Lower lobe of right lung (tissue), 2 donors: ENCODE measurements around the gene RAB10. TPM values are rescaled to one million over a fixed set of nuclear protein-coding genes. Genes with fewer than 3 reads are reported as not detected.
A peak's percentile ranks its signal among the peaks of the same experiment; 100 is the strongest.

Experiments
- ATAC-seq, 2 donors: fragments of 200-7000 bp; cut with Tn5 transposase; one replicate each; pipeline ENCODE4 v1.9.1; 2020 to 2022; ENCODE audit warnings: mild to moderate bottlenecking in 2 of 2, moderate library complexity in 2 of 2
- DNase-seq: peaks from one replicate; pipeline ENCODE4 v3.0.0-alpha.2; 2020
- H3K27ac ChIP-seq: fragments of 200-600 bp; one replicate; pipeline ENCODE4 v1.8.0; 2022
- H3K27me3 ChIP-seq: fragments of 200-600 bp; one replicate; pipeline ENCODE4 v1.8.0; 2022; ENCODE audit warnings: low read depth
- H3K36me3 ChIP-seq: fragments of 200-600 bp; one replicate; pipeline ENCODE4 v1.8.0; 2022; ENCODE audit warnings: mild to moderate bottlenecking
- H3K4me1 ChIP-seq: fragments of 200-600 bp; one replicate; pipeline ENCODE4 v1.8.0; 2022
- H3K4me3 ChIP-seq: fragments of 200-600 bp; one replicate; pipeline ENCODE4 v1.8.0; 2022; ENCODE audit warnings: mild to moderate bottlenecking
- H3K9me3 ChIP-seq: fragments of 200-600 bp; one replicate; pipeline ENCODE4 v1.8.0; 2022
- CTCF ChIP-seq: fragments of 200-600 bp; IDR thresholded peaks from one replicate; pipeline ENCODE4 v1.8.0; 2022; ENCODE audit warnings: antibody characterized with exemption, mild to moderate bottlenecking
- intact Hi-C: fragments of 100-400 bp; cut with DNase I; formaldehyde crosslinking; loops from one replicate; pipeline ENCODE4 v1.11.0; 2022
- total RNA-seq: library from RNA; stranded (reverse); fragmentation: NEBNext Ultra II Directional; extraction: Animal tissue kit (Norgen Biotek cat#: 25700); gene quantifications from one replicate; pipeline ENCODE4 v1.2.1, GENCODE V29; 2021
- donor health status: DM: no; HTN: yes; CAD: no; lungs with severe emphysema.

The RAB10 gene
- total RNA-seq, 1 donor from 2014 or later: 113 TPM

GRCh38 chr2:26182441-26182840 is 148.6 kb downstream of the RAB10 start:
- peaks cover 21% of the 10 kb centered on the region for H3K27me3 ChIP-seq
- DNase-seq (no peak), ATAC-seq (no peak)
- H3K4me1 ChIP-seq: peaks cover 6% of the 10 kb centered on the region
- no peak for TF ChIP-seq CTCF
- H3K36me3 ChIP-seq: no peaks in the 10 kb centered on the region
- no peak overlapping the region for H3K27ac ChIP-seq
- no peak overlapping the region for H3K4me3 ChIP-seq
- H3K9me3 ChIP-seq: no peaks in the 10 kb centered on the region
- intact Hi-C loops: no loop called here

- Histone ChIP-seq H3K9me3 (no peaks in the 10 kb centered on the region), H3K27ac (no peak overlapping the region), H3K27me3 (peaks cover 21% of the 10 kb centered on the region), H3K4me1 (peaks cover 6% of the 10 kb centered on the region), H3K36me3 (no peaks in the 10 kb centered on the region), H3K4me3 (no peak overlapping the region)
- DNase-seq (no peak), ATAC-seq (no peak)
- no peak for TF ChIP-seq CTCF
- intact Hi-C loops: no loop called here
These were observed 149.2 kb downstream of the RAB10 start for GRCh38 chr2:26182887-26183630.

GRCh38 chr2:26184121-26184520 is 150.2 kb downstream of the RAB10 start:
- no peak overlapping the region for H3K27ac ChIP-seq
- no peak for DNase-seq
- peaks cover 5% of the 10 kb centered on the region for H3K4me1 ChIP-seq
- H3K27me3 ChIP-seq: peaks cover 18% of the 10 kb centered on the region
- no peak for ATAC-seq
- peak overlapping the region; percentile 60 for H3K4me3 ChIP-seq
- H3K36me3 ChIP-seq: no peaks in the 10 kb centered on the region
- intact Hi-C loops: no loop called here
- no peaks in the 10 kb centered on the region for H3K9me3 ChIP-seq
- no peak for TF ChIP-seq CTCF

DNA sequence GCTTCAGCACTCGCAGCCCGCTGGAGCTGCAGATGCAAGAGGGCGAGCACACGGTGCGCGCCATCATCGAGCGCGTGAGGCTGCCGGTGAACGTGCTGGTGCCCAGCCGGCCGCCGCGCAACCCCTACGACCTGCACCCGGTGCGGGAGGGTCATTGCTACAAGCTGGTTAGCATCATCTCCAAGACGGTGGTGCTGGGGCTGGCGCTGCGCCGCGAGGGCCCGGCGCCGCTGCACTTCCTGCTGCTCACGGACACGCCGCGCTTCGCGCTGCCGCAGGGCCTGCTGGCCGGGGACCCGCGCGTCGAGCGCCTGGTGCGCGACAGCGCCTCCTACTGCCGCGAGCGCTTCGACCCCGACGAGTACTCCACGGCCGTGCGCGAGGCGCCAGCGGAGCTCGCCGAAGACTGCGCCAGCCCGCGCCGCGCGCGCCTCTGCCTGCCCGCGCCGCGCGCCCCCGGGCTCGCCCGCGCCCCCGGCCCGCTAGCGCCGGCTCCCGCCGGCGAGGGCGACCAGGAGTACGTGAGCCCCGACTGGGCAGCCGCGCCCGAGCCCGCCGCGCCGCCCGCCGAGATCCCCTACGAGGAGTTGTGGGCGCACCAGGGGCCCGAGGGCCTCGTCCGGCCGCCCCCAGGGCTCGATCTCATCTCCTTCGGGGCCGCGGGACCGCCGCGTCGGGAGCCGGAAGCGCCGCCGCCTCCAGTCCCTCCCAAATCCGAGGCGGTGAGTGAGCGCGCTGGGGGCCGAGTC is 150.8 kb downstream of the RAB10 start:
- no peaks in the 10 kb centered on the region for H3K9me3 ChIP-seq
- no peaks in the 10 kb centered on the region for H3K4me1 ChIP-seq
- intact Hi-C loops: no loop called here
- peak; percentile 92 for DNase-seq
- H3K27me3 ChIP-seq: peaks cover 12% of the 10 kb centered on the region
- peak; percentile 58 for TF ChIP-seq CTCF
- peak; percentile 93 to 94 for ATAC-seq
- no peaks in the 10 kb centered on the region for H3K36me3 ChIP-seq
- H3K4me3 ChIP-seq: peak overlapping the region; percentile 60
- peak overlapping the region; percentile 68 for H3K27ac ChIP-seq

- peaks cover 5% of the 10 kb centered on the region for H3K36me3 ChIP-seq
- intact Hi-C loops: no loop called here
- peaks cover 5% of the 10 kb centered on the region for H3K27me3 ChIP-seq
- peak overlapping the region; percentile 68 for H3K27ac ChIP-seq
- DNase-seq: no peak
- H3K4me3 ChIP-seq: peak overlapping the region; percentile 60
- no peaks in the 10 kb centered on the region for H3K9me3 ChIP-seq
- TF ChIP-seq CTCF: no peak
- no peaks in the 10 kb centered on the region for H3K4me1 ChIP-seq
- no peak for ATAC-seq
These were observed 151.5 kb downstream of the RAB10 start for GRCh38 chr2:26185304-26185928.
